K562 (cell line): ENCODE results near the gene MTMR3. TPM values are rescaled to one million over a fixed set of nuclear protein-coding genes. Genes with fewer than 3 reads are reported as not detected.

Experiments
- BRCA1 ChIP-seq, 2 experiments: fragments of 450-650 bp in 1 of 2; sonication (generic) in 1 of 2; formaldehyde crosslinking in 1 of 2; IDR thresholded peaks; 2 replicates each; pipeline versions ENCODE4 v1.5.0 to v1.6.1; 2017 to 2020; ENCODE audit warnings: mild to moderate bottlenecking in 1 of 2, missing genetic modification reagents in 1 of 2
- EP300 ChIP-seq: IDR thresholded peaks from 2 replicates; pipeline ENCODE4 v1.6.1; 2012; ENCODE audit warnings: low read length, improper control_type of control experiment
- ETS2 ChIP-seq: IDR thresholded peaks from 2 replicates; pipeline ENCODE4 v1.6.1; 2016; ENCODE audit warnings: borderline replicate concordance, missing genetic modification characterization, mild to moderate bottlenecking, moderate library complexity, missing compliant biosample characterization; ENCODE audit not compliant: poor library complexity, severe bottlenecking
- FOSL1 ChIP-seq: fragments of 200-800 bp; sonication (Bioruptor generic); conservative IDR thresholded peaks from 2 replicates; pipeline ENCODE4 v1.6.1; 2016; ENCODE audit warnings: missing genetic modification characterization, missing compliant biosample characterization
- MAZ ChIP-seq, 2 experiments: fragments of 450-650 bp in 1 of 2; sonication (generic) in 1 of 2; formaldehyde crosslinking; IDR thresholded peaks in 1 of 2; conservative IDR thresholded peaks in 1 of 2; 2 replicates each; pipeline versions ENCODE4 v1.4.0 to v1.5.0; 2020; ENCODE audit warnings: mild to moderate bottlenecking in 1 of 2, missing genetic modification reagents in 1 of 2
- NBN ChIP-seq: fragments of 450-650 bp; IDR thresholded peaks from 2 replicates; pipeline ENCODE4 v1.6.1; 2016; ENCODE audit warnings: low read depth, mild to moderate bottlenecking
- RB1 ChIP-seq: fragments of 450-650 bp; IDR thresholded peaks from 2 replicates; pipeline ENCODE4 v1.6.1; 2017; ENCODE audit warnings: low read depth, mild to moderate bottlenecking
- RCOR1 ChIP-seq, 2 experiments: IDR thresholded peaks; 2 replicates each; pipeline ENCODE4 v1.6.1; 2012; ENCODE audit warnings: low read depth in 2 of 2, low read length in 2 of 2, borderline replicate concordance in 1 of 2, improper control_type of control experiment in 1 of 2
- RFX1 ChIP-seq: fragments of 450-650 bp; IDR thresholded peaks from 2 replicates; pipeline ENCODE4 v1.6.1; 2016; ENCODE audit warnings: mild to moderate bottlenecking, moderate library complexity
- YY1 ChIP-seq, 3 experiments: IDR thresholded peaks; 2 replicates each; pipeline ENCODE4 v1.6.1; 2011; ENCODE audit warnings: low read length in 2 of 3, mild to moderate bottlenecking in 2 of 3, moderate library complexity in 2 of 3, borderline replicate concordance in 1 of 3, control low read depth in 1 of 3, low read depth in 1 of 3; ENCODE audit not compliant: insufficient read depth in 3 of 3, insufficient replicate concordance in 2 of 3, control insufficient read depth in 1 of 3, insufficient read length in 1 of 3; ENCODE audit errors: extremely low read depth in 1 of 3
- ZC3H8 ChIP-seq: fragments of 450-650 bp; IDR thresholded peaks from 2 replicates; pipeline ENCODE4 v1.6.1; 2017
- polyA plus RNA-seq, 8 experiments: library from polyadenylated mRNA; depleted of rRNA in 4 of 8; stranded (reverse) in 5 of 8; unstranded in 3 of 8; fragments of >200 nt; fragmentation: Nextera tagmentation in 2 of 8; fragmentation: Illumina TruSeq in 1 of 8; extraction: Ambion mirVana in 2 of 8; extraction: Trizol in 1 of 8; gene quantifications; 2 replicates each; pipeline versions ENCODE4 v1.2.1 to v1.2.3, GENCODE V29; 2011 to 2014; ENCODE audit warnings: inconsistent platforms in 1 of 8, missing spikeins in 1 of 8
- total RNA-seq, 7 experiments: library from RNA; depleted of rRNA in 6 of 7; stranded (reverse); fragments of >200 nt in 6 of 7; fragmentation: Illumina TruSeq in 2 of 7; extraction: Trizol in 2 of 7; gene quantifications; 2 replicates each; pipeline versions ENCODE4 v1.2.1 to v1.2.3, GENCODE V29; 2011 to 2021; ENCODE audit warnings: low replicate concordance in 1 of 7
- TF ChIP-seq, protein P1 (sequence below): IDR thresholded peaks from 2 replicates; pipeline ENCODE4 v1.6.1; 2012; ENCODE audit warnings: low read depth, low read length, improper control_type of control experiment, borderline replicate concordance
- TF ChIP-seq, protein P2 (sequence below): fragments of 250-450 bp; sonication (Bioruptor Pico); IDR thresholded peaks from 2 replicates; pipeline ENCODE4 v1.4.0; 2020
- TF ChIP-seq, protein P3 (sequence below): fragments of 250-450 bp; sonication (Bioruptor Pico); IDR thresholded peaks from 2 replicates; pipeline ENCODE4 v1.5.0; 2020; ENCODE audit warnings: mild to moderate bottlenecking, borderline replicate concordance

MTMR3 gene
- total and polyA plus RNA-seq, 9 of the 15 experiments (the other 6 are each of a cell fraction or from before 2014, with no cell fraction given): 1.6 to 13.7 (median 7.9) TPM

DNA sequence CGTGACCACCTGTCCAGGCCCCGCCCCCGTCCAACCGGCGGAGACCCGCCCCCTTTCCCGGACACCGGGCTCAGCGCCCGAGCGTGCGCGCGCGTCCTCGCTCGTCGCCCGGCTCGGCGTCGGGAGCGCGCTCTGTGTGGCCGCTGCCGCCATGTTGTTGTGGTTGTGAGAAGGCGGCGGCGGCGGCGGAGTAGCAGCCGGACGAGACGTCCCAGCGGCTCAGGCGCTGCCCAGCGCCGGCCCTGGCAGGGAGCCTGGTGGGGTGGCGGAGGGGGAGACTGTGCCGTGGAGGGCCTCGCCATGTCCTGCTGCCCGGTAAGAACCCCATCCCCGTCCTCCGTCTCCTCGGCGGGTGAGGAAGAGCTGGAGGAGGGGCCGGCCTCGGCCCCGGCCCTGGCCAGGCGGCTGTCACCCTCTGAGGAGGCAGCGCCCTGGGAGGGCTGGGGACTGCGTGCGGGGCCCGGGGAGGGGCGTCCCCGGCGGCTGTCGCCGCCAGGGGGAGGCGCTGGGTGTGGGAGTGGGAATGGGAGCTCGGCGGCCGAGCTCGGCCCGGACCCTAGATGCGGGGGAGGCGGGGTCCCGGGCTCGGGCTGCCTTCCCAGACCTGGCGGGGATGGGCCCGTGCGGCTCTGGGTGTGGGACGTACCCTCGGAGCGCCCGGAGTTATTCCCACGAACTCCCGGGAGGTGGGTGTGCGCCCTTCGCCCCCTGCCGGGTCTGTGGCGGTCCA lies at the start of gene MTMR3 (continued):
- TF ChIP-seq, protein P1, sequence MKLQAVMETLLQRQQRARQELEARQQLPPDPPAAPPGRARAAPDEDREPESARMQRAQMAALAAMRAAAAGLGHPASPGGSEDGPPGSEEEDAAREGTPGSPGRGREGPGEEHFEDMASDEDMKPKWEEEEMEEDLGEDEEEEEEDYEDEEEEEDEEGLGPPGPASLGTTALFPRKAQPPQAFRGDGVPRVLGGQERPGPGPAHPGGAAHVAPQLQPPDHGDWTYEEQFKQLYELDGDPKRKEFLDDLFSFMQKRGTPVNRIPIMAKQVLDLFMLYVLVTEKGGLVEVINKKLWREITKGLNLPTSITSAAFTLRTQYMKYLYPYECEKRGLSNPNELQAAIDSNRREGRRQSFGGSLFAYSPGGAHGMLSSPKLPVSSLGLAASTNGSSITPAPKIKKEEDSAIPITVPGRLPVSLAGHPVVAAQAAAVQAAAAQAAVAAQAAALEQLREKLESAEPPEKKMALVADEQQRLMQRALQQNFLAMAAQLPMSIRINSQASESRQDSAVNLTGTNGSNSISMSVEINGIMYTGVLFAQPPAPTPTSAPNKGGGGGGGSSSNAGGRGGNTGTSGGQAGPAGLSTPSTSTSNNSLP: no peak
- TF ChIP-seq, protein P2, sequence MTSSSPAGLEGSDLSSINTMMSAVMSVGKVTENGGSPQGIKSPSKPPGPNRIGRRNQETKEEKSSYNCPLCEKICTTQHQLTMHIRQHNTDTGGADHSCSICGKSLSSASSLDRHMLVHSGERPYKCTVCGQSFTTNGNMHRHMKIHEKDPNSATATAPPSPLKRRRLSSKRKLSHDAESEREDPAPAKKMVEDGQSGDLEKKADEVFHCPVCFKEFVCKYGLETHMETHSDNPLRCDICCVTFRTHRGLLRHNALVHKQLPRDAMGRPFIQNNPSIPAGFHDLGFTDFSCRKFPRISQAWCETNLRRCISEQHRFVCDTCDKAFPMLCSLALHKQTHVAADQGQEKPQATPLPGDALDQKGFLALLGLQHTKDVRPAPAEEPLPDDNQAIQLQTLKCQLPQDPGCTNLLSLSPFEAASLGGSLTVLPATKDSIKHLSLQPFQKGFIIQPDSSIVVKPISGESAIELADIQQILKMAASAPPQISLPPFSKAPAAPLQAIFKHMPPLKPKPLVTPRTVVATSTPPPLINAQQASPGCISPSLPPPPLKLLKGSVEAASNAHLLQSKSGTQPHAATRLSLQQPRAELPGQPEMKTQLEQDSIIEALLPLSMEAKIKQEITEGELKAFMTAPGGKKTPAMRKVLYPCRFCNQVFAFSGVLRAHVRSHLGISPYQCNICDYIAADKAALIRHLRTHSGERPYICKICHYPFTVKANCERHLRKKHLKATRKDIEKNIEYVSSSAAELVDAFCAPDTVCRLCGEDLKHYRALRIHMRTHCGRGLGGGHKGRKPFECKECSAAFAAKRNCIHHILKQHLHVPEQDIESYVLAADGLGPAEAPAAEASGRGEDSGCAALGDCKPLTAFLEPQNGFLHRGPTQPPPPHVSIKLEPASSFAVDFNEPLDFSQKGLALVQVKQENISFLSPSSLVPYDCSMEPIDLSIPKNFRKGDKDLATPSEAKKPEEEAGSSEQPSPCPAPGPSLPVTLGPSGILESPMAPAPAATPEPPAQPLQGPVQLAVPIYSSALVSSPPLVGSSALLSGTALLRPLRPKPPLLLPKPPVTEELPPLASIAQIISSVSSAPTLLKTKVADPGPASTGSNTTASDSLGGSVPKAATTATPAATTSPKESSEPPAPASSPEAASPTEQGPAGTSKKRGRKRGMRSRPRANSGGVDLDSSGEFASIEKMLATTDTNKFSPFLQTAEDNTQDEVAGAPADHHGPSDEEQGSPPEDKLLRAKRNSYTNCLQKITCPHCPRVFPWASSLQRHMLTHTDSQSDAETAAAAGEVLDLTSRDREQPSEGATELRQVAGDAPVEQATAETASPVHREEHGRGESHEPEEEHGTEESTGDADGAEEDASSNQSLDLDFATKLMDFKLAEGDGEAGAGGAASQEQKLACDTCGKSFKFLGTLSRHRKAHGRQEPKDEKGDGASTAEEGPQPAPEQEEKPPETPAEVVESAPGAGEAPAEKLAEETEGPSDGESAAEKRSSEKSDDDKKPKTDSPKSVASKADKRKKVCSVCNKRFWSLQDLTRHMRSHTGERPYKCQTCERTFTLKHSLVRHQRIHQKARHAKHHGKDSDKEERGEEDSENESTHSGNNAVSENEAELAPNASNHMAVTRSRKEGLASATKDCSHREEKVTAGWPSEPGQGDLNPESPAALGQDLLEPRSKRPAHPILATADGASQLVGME: no peak
- TF ChIP-seq ETS2 (tag): no peak
- 0 out of 2 replicates have a peak, but pooled peaks have one; percentile 3 for TF ChIP-seq EP300
- TF ChIP-seq, protein P3, sequence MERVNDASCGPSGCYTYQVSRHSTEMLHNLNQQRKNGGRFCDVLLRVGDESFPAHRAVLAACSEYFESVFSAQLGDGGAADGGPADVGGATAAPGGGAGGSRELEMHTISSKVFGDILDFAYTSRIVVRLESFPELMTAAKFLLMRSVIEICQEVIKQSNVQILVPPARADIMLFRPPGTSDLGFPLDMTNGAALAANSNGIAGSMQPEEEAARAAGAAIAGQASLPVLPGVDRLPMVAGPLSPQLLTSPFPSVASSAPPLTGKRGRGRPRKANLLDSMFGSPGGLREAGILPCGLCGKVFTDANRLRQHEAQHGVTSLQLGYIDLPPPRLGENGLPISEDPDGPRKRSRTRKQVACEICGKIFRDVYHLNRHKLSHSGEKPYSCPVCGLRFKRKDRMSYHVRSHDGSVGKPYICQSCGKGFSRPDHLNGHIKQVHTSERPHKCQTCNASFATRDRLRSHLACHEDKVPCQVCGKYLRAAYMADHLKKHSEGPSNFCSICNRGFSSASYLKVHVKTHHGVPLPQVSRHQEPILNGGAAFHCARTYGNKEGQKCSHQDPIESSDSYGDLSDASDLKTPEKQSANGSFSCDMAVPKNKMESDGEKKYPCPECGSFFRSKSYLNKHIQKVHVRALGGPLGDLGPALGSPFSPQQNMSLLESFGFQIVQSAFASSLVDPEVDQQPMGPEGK (CRISPR knock-in tag): no peak
- TF ChIP-seq MAZ (CRISPR knock-in tag; conservative IDR thresholded peaks at IDR 0.05 in 1 of 2, IDR thresholded peaks at IDR 0.05 in 1 of 2): peak in 1 of 2 experiments; percentile 66; a peak in 2 of 4 replicates
- peak in 1 of 2 experiments; percentile 10; a peak in 1 of 4 replicates for TF ChIP-seq RCOR1 (IDR thresholded peaks at IDR 0.05; ENCODE audit: borderline replicate concordance in 1 of 2, low read depth in 2 of 2, low read length in 2 of 2)
- TF ChIP-seq YY1 (IDR thresholded peaks at IDR 0.05; ENCODE audit: borderline replicate concordance in 1 of 3, control insufficient read depth in 1 of 3, extremely low read depth in 1 of 3, insufficient read depth in 3 of 3, insufficient read length in 1 of 3, insufficient replicate concordance in 2 of 3, low read depth in 1 of 3, low read length in 2 of 3): peak; percentile 60 to 91 (median 86)
- 0 out of 2 replicates have a peak, but pooled peaks have one; percentile 37 for TF ChIP-seq FOSL1 (tag)
- peak; percentile 69 for TF ChIP-seq RB1
- no peak for TF ChIP-seq RFX1
- no peak for TF ChIP-seq NBN
- TF ChIP-seq ZC3H8: no peak
- TF ChIP-seq BRCA1 (IDR thresholded peaks at IDR 0.05): no peak
- TF ChIP-seq BRCA1 (CRISPR knock-in tag; IDR thresholded peaks at IDR 0.05): no peak
